Fibroblast of lung (primary cell): ENCODE results near the gene HIPK1. TPM values are rescaled to one million over a fixed set of nuclear protein-coding genes. Genes with fewer than 3 reads are reported as not detected.
A peak's percentile ranks its signal among the peaks of the same experiment; 100 is the strongest.

Experiments
- DNase-seq, 2 donors: peaks; one replicate each; pipeline versions ENCODE4 v3.0.0 to v3.0.0-alpha.2; 2010; ENCODE audit warnings: low read depth in 2 of 2
- H2AFZ ChIP-seq: 2 replicates; pipeline ENCODE4 v1.5.1; 2012; ENCODE audit warnings: low read length, control low read depth, inconsistent platforms
- H3K27ac ChIP-seq: 2 replicates; pipeline ENCODE4 v1.5.1; 2011; ENCODE audit warnings: low read length, control low read depth; ENCODE audit not compliant: insufficient read depth
- H3K27me3 ChIP-seq: 2 replicates; pipeline ENCODE4 v1.5.1; 2011; ENCODE audit warnings: mild to moderate bottlenecking, low read length; ENCODE audit not compliant: control insufficient read depth, insufficient read depth
- H3K36me3 ChIP-seq: 2 replicates; pipeline ENCODE4 v1.5.1; 2011; ENCODE audit warnings: low read length; ENCODE audit not compliant: control insufficient read depth, insufficient read depth
- H3K4me1 ChIP-seq: 2 replicates; pipeline ENCODE4 v1.5.1; 2011; ENCODE audit warnings: low read length; ENCODE audit not compliant: control insufficient read depth, insufficient read depth; ENCODE audit errors: extremely low read depth
- H3K4me2 ChIP-seq: 2 replicates; pipeline ENCODE4 v1.5.1; 2011; ENCODE audit warnings: low read length, control low read depth; ENCODE audit not compliant: insufficient read depth; ENCODE audit errors: extremely low read depth
- H3K4me3 ChIP-seq, 4 experiments: fragments of 200-600 bp in 1 of 4; sonication (generic) in 1 of 4; replicated peaks in 1 of 4; 2 replicates each; pipeline ENCODE4 v1.5.1; 2011 to 2016; ENCODE audit warnings: low read length in 4 of 4, low read depth in 3 of 4, mild to moderate bottlenecking in 3 of 4, control low read depth in 2 of 4, inconsistent platforms in 1 of 4, mixed read lengths in 1 of 4; ENCODE audit not compliant: insufficient read depth in 1 of 4; ENCODE audit errors: control extremely low read depth in 1 of 4
- H3K79me2 ChIP-seq: 2 replicates; pipeline ENCODE4 v1.5.1; 2012; ENCODE audit warnings: mild to moderate bottlenecking, low read length, inconsistent platforms; ENCODE audit not compliant: control insufficient read depth, insufficient read depth
- H3K9ac ChIP-seq: 2 replicates; pipeline ENCODE4 v1.5.1; 2011; ENCODE audit warnings: mild to moderate bottlenecking, low read length, control low read depth; ENCODE audit not compliant: insufficient read depth
- H3K9me3 ChIP-seq: 2 replicates; pipeline ENCODE4 v1.5.1; 2012; ENCODE audit warnings: low read depth, low read length; ENCODE audit not compliant: control insufficient read depth, insufficient read depth
- H4K20me1 ChIP-seq: 2 replicates; pipeline ENCODE4 v1.5.1; 2011; ENCODE audit warnings: low read length; ENCODE audit not compliant: control insufficient read depth, insufficient read depth; ENCODE audit errors: extremely low read depth
- EZH2 ChIP-seq: IDR thresholded peaks from 2 replicates; pipeline ENCODE4 v1.5.1; 2012; ENCODE audit warnings: low read length, control low read depth, mild to moderate bottlenecking; ENCODE audit errors: missing control alignments
- polyA plus RNA-seq, 2 donors: library from polyadenylated mRNA; depleted of rRNA in 1 of 2; stranded (reverse) in 1 of 2; unstranded in 1 of 2; fragments of >200 nt; gene quantifications; 2 replicates each; pipeline ENCODE4 v1.2.1, GENCODE V29; 2011 to 2012; ENCODE audit warnings: missing spikeins in 1 of 2
- total RNA-seq: library from RNA; depleted of rRNA; stranded (reverse); fragments of >200 nt; gene quantifications from 2 replicates; pipeline ENCODE4 v1.2.1, GENCODE V29; 2014
- TF ChIP-seq, protein P1 (sequence below), 2 donors: IDR thresholded peaks in 1 of 2; conservative IDR thresholded peaks in 1 of 2; 1 replicate in 1 of 2; 2 replicates in 1 of 2; pipeline ENCODE4 v1.5.1; 2011 to 2012; ENCODE audit warnings: low read length in 2 of 2, control low read depth in 1 of 2, inconsistent platforms in 1 of 2, low read depth in 1 of 2, mild to moderate bottlenecking in 1 of 2

Gene HIPK1
- total and polyA plus RNA-seq, 2 donors (not counting 1 experiment from before 2014, with no cell fraction given) = 19.8 to 28.5 TPM

- Histone ChIP-seq H4K20me1 (no peaks in the 10 kb centered on the region), H3K79me2 (peaks cover 50% of the 10 kb centered on the region), H3K4me2 (peak overlapping the region; percentile 77), H3K27ac (peak overlapping the region; percentile 98), H3K27me3 (no peaks in the 10 kb centered on the region), H3K4me3 (peak overlapping the region; percentile 66 to 99 (median 86)), H3K9me3 (no peaks in the 10 kb centered on the region), H3K9ac (peak overlapping the region; percentile 97), H3K4me1 (peaks cover 2% of the 10 kb centered on the region), H2AFZ (peak overlapping the region; percentile 1), H3K36me3 (no peaks in the 10 kb centered on the region)
- peak in 1 of 2 donors; percentile 12 for DNase-seq
- TF ChIP-seq, protein P1, sequence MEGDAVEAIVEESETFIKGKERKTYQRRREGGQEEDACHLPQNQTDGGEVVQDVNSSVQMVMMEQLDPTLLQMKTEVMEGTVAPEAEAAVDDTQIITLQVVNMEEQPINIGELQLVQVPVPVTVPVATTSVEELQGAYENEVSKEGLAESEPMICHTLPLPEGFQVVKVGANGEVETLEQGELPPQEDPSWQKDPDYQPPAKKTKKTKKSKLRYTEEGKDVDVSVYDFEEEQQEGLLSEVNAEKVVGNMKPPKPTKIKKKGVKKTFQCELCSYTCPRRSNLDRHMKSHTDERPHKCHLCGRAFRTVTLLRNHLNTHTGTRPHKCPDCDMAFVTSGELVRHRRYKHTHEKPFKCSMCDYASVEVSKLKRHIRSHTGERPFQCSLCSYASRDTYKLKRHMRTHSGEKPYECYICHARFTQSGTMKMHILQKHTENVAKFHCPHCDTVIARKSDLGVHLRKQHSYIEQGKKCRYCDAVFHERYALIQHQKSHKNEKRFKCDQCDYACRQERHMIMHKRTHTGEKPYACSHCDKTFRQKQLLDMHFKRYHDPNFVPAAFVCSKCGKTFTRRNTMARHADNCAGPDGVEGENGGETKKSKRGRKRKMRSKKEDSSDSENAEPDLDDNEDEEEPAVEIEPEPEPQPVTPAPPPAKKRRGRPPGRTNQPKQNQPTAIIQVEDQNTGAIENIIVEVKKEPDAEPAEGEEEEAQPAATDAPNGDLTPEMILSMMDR (conservative IDR thresholded peaks at IDR 0.05 in 1 of 2, IDR thresholded peaks at IDR 0.05 in 1 of 2; ENCODE audit: low read depth in 1 of 2, low read length in 2 of 2) = peak; percentile 6 to 20
- TF ChIP-seq EZH2 = no peak
These were observed 800 bp downstream of the HIPK1 start for GRCh38 chr1:113929750-113930498.

DNA sequence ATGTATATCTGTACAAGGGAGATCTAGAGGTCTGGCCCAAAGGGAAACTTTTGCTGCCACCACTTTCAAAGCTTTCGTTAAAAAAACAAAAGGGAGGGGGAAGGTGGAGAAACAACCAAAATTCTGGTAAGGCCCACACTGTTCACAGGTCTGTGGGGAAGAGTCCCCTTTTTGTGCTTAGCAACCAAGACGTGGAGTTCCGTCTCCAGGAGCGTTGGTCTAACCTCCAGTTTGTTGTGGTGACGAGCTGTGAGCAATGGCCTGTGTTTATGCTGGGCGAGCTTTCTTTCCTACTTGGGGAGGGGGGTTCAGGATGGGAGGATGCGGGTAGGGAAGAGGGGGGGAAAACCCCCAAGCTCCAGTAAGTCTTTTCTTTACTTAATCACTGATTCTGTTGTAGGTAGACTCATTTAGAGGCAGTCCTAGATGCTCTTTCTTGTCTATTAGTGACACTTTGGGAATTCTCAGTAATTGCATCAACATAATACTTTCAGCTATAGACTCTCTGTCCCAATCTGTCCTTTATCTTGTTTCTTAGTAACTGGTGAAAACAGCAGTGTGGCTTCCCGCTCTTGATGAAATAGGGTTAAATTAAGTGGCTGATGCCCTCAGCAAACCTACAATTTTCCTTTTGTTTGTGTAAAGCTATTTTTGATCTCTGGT, 1.5 kb downstream of the HIPK1 start:
- peak; percentile 57 to 71 for DNase-seq
- H3K4me1 ChIP-seq = peaks cover 2% of the 10 kb centered on the region
- no peak for TF ChIP-seq EZH2
- TF ChIP-seq, protein P1 (conservative IDR thresholded peaks at IDR 0.05 in 1 of 2, IDR thresholded peaks at IDR 0.05 in 1 of 2; ENCODE audit: low read depth in 1 of 2, low read length in 2 of 2) = no peak

DNA sequence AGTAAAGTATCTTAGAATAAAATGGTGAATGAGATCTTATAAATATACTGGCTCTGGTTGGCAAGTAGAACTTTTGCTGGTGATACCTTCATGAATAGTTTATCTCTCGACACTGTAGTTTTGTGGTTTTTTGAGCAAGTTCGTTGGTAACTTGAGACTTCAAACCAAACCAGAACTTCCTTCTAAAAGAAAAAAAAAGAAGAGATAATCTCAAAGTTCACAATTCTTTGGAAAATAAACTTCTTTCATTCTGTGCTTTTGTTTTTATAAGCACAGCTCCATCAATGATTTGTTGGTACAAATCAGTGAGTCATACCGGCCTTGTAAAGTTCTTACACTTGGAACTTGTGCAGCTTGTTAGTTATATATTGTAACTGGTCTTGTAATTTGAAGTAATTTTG, 2.3 kb downstream of the HIPK1 start:
- Histone ChIP-seq H3K9me3 (no peaks in the 10 kb centered on the region), H4K20me1 (no peaks in the 10 kb centered on the region), H3K9ac (no peak overlapping the region), H3K4me3 (peak overlapping the region in 3 of 4 experiments; percentile 66 to 93 (median 80)), H3K27me3 (no peaks in the 10 kb centered on the region), H3K4me2 (peak overlapping the region; percentile 77), H2AFZ (no peak overlapping the region), H3K27ac (peak overlapping the region; percentile 98), H3K4me1 (peaks cover 2% of the 10 kb centered on the region), H3K79me2 (peaks cover 65% of the 10 kb centered on the region), H3K36me3 (no peaks in the 10 kb centered on the region)
- no peak for TF ChIP-seq EZH2
- TF ChIP-seq, protein P1 (conservative IDR thresholded peaks at IDR 0.05 in 1 of 2, IDR thresholded peaks at IDR 0.05 in 1 of 2; ENCODE audit: low read depth in 1 of 2, low read length in 2 of 2) = no peak
- peak; percentile 78 to 88 for DNase-seq

More for the DNA sequence above, 1.5 kb downstream of the HIPK1 start:
- Histone ChIP-seq H3K9me3 (no peaks in the 10 kb centered on the region), H3K9ac (peak overlapping the region; percentile 97), H4K20me1 (no peaks in the 10 kb centered on the region), H3K4me2 (peak overlapping the region; percentile 77), H2AFZ (no peak overlapping the region), H3K27ac (peak overlapping the region; percentile 98), H3K27me3 (no peaks in the 10 kb centered on the region), H3K4me3 (peak overlapping the region; percentile 66 to 99 (median 86)), H3K79me2 (peaks cover 57% of the 10 kb centered on the region), H3K36me3 (no peaks in the 10 kb centered on the region)
